T-helper 2 cell treated with Interferon-gamma antibody and Interleukin-4, amounts not matched to agents 5 μg/mL and 100 μg/mL, for 36 hours (primary cell): ENCODE results near the gene COQ8A.
A peak's percentile ranks its signal among the peaks of the same experiment; 100 is the strongest.

Source experiments
- DNase-seq: peaks from one replicate; pipeline ENCODE4 v3.0.0; 2021; ENCODE audit warnings: low spot score
- H3K27ac Mint-ChIP-seq: one replicate; pipeline ENCODE4 v1.8.0; 2021; ENCODE audit warnings: mild to moderate bottlenecking, mixed read lengths
- H3K27me3 Mint-ChIP-seq: one replicate; pipeline ENCODE4 v1.8.0; 2021; ENCODE audit warnings: low read depth, mixed read lengths
- H3K36me3 Mint-ChIP-seq: one replicate; pipeline ENCODE4 v1.8.0; 2021; ENCODE audit warnings: low read depth, mixed read lengths
- H3K4me1 Mint-ChIP-seq: one replicate; pipeline ENCODE4 v1.8.0; 2021; ENCODE audit warnings: low read depth, mixed read lengths
- H3K4me3 Mint-ChIP-seq: one replicate; pipeline ENCODE4 v1.8.0; 2022; ENCODE audit warnings: mild to moderate bottlenecking, moderate library complexity, mixed read lengths
- H3K9me3 Mint-ChIP-seq: one replicate; pipeline ENCODE4 v1.8.0; 2021; ENCODE audit warnings: mixed read lengths

Gene COQ8A

GRCh38 chr1:226985239-226985838, 45.2 kb downstream of the COQ8A start:
- peaks cover 11% of the 10 kb centered on the region for H3K4me1 Mint-ChIP-seq
- no peak overlapping the region for H3K27ac Mint-ChIP-seq
- no peak overlapping the region for H3K4me3 Mint-ChIP-seq
- no peak for DNase-seq
- H3K36me3 Mint-ChIP-seq: peaks cover 13% of the 10 kb centered on the region
- no peaks in the 10 kb centered on the region for H3K27me3 Mint-ChIP-seq
- H3K9me3 Mint-ChIP-seq: no peaks in the 10 kb centered on the region

- Mint-ChIP-seq H3K9me3 (no peaks in the 10 kb centered on the region), H3K4me3 (no peak overlapping the region), H3K27me3 (no peaks in the 10 kb centered on the region), H3K36me3 (peaks cover 13% of the 10 kb centered on the region), H3K4me1 (peaks cover 17% of the 10 kb centered on the region), H3K27ac (no peak overlapping the region)
- DNase-seq: no peak
These were observed 45.9 kb downstream of the COQ8A start for GRCh38 chr1:226985839-226986463.

- Mint-ChIP-seq H3K4me1 (peaks cover 17% of the 10 kb centered on the region), H3K27ac (no peak overlapping the region), H3K9me3 (no peaks in the 10 kb centered on the region), H3K36me3 (peaks cover 13% of the 10 kb centered on the region), H3K27me3 (no peaks in the 10 kb centered on the region), H3K4me3 (no peak overlapping the region)
- no peak for DNase-seq
These were observed 46.5 kb downstream of the COQ8A start for GRCh38 chr1:226986496-226987178.

- Mint-ChIP-seq H3K4me1 (peaks cover 17% of the 10 kb centered on the region), H3K27ac (no peak overlapping the region), H3K4me3 (no peak overlapping the region), H3K36me3 (peaks cover 13% of the 10 kb centered on the region), H3K9me3 (no peaks in the 10 kb centered on the region), H3K27me3 (no peaks in the 10 kb centered on the region)
- no peak for DNase-seq
These were observed 47.1 kb downstream of the COQ8A start for GRCh38 chr1:226987179-226987536.

GRCh38 chr1:226987623-226988333, 47.7 kb downstream of the COQ8A start:
- no peak for DNase-seq
- no peaks in the 10 kb centered on the region for H3K27me3 Mint-ChIP-seq
- peaks cover 17% of the 10 kb centered on the region for H3K4me1 Mint-ChIP-seq
- no peaks in the 10 kb centered on the region for H3K9me3 Mint-ChIP-seq
- H3K36me3 Mint-ChIP-seq: peaks cover 13% of the 10 kb centered on the region
- H3K4me3 Mint-ChIP-seq: no peak overlapping the region
- H3K27ac Mint-ChIP-seq: no peak overlapping the region

- Mint-ChIP-seq H3K4me3 (no peak overlapping the region), H3K27ac (no peak overlapping the region), H3K4me1 (peaks cover 17% of the 10 kb centered on the region), H3K9me3 (no peaks in the 10 kb centered on the region), H3K36me3 (peaks cover 11% of the 10 kb centered on the region), H3K27me3 (no peaks in the 10 kb centered on the region)
- no peak for DNase-seq
These were observed 48.2 kb downstream of the COQ8A start for GRCh38 chr1:226988334-226988666.

GRCh38 chr1:226989085-226989920, 49.2 kb downstream of the COQ8A start:
- Mint-ChIP-seq H3K27me3 (no peaks in the 10 kb centered on the region), H3K4me1 (peaks cover 17% of the 10 kb centered on the region), H3K4me3 (peak overlapping the region; percentile 11), H3K27ac (peak overlapping the region; percentile 85), H3K9me3 (no peaks in the 10 kb centered on the region), H3K36me3 (peaks cover 11% of the 10 kb centered on the region)
- DNase-seq: no peak

GRCh38 chr1:226990133-226990716, 50.1 kb downstream of the COQ8A start:
- DNase-seq: peak; percentile 58
- peaks cover 11% of the 10 kb centered on the region for H3K36me3 Mint-ChIP-seq
- H3K4me1 Mint-ChIP-seq: peaks cover 17% of the 10 kb centered on the region
- H3K27ac Mint-ChIP-seq: peak overlapping the region; percentile 85
- no peaks in the 10 kb centered on the region for H3K9me3 Mint-ChIP-seq
- no peaks in the 10 kb centered on the region for H3K27me3 Mint-ChIP-seq
- H3K4me3 Mint-ChIP-seq: no peak overlapping the region

GRCh38 chr1:226991920-226992319, 51.8 kb downstream of the COQ8A start:
- H3K9me3 Mint-ChIP-seq: no peaks in the 10 kb centered on the region
- no peaks in the 10 kb centered on the region for H3K27me3 Mint-ChIP-seq
- no peak overlapping the region for H3K4me3 Mint-ChIP-seq
- H3K27ac Mint-ChIP-seq: no peak overlapping the region
- peaks cover 3% of the 10 kb centered on the region for H3K36me3 Mint-ChIP-seq
- DNase-seq: no peak
- peaks cover 23% of the 10 kb centered on the region for H3K4me1 Mint-ChIP-seq

GRCh38 chr1:226993814-226994585, 53.9 kb downstream of the COQ8A start:
- Mint-ChIP-seq H3K27ac (no peak overlapping the region), H3K4me3 (no peak overlapping the region), H3K9me3 (no peaks in the 10 kb centered on the region), H3K4me1 (peaks cover 23% of the 10 kb centered on the region), H3K36me3 (no peaks in the 10 kb centered on the region), H3K27me3 (no peaks in the 10 kb centered on the region)
- DNase-seq: no peak

GRCh38 chr1:226994586-226995364, 54.7 kb downstream of the COQ8A start:
- no peak for DNase-seq
- H3K9me3 Mint-ChIP-seq: no peaks in the 10 kb centered on the region

More at GRCh38 chr1:226994586-226995364, 54.7 kb downstream of the COQ8A start:
- H3K4me1 Mint-ChIP-seq: peaks cover 17% of the 10 kb centered on the region
- H3K36me3 Mint-ChIP-seq: no peaks in the 10 kb centered on the region
- no peaks in the 10 kb centered on the region for H3K27me3 Mint-ChIP-seq
- no peak overlapping the region for H3K27ac Mint-ChIP-seq
- H3K4me3 Mint-ChIP-seq: no peak overlapping the region
